SK-N-SH treated with all-trans-retinoic acid at 6 μM for 48 hours (cell line): ENCODE data around the gene UBE2Z.
"Not testable (repeated sequence)": the region's sequence is repeated elsewhere in the genome, so short reads cannot be mapped to it uniquely, and the experiment has no call there.

Source experiments
- RARB ChIP-seq: fragments of 250-450 bp; sonication (Bioruptor Pico); IDR thresholded peaks from 2 replicates; pipeline ENCODE4 v1.8.0; 2021; ENCODE audit warnings: mild to moderate bottlenecking, moderate library complexity
- ZNF565 ChIP-seq: fragments of 450-650 bp; formaldehyde crosslinking; conservative IDR thresholded peaks from 2 replicates; pipeline ENCODE4 v1.5.0; 2020; ENCODE audit warnings: low read depth, mild to moderate bottlenecking, moderate library complexity
- ZNF70 ChIP-seq: fragments of 450-650 bp; formaldehyde crosslinking; IDR thresholded peaks from 2 replicates; pipeline ENCODE4 v1.5.0; 2020; ENCODE audit warnings: mild to moderate bottlenecking, moderate library complexity
- TF ChIP-seq, protein P1 (sequence below): fragments of 250-450 bp; sonication (Bioruptor Pico); IDR thresholded peaks from 2 replicates; pipeline ENCODE4 v1.8.0; 2020; ENCODE audit warnings: mild to moderate bottlenecking, moderate library complexity, borderline replicate concordance

DNA sequence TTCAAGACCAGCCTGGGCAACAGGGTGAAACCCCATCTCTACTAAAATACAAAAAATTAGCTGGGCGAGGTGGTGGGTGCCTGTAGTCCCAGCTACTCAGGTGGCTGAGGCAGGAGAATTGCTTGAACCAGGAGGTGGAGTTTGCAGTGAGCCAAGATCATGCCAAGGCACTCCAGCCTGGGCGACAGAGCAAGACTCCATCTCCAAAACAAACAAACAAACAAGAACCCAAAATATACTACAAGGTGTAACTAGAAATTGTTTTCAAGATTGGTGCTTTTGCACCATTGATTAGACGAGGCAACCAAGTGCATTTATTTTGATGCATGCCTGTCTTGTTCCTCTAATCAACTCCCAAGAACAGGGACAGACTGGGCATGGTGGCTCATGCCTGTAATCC lies 35.8 kb upstream of the UBE2Z start:
- TF ChIP-seq RARB; ZNF565 (CRISPR knock-in tag); ZNF70: not testable (repeated sequence)
- TF ChIP-seq, protein P1, sequence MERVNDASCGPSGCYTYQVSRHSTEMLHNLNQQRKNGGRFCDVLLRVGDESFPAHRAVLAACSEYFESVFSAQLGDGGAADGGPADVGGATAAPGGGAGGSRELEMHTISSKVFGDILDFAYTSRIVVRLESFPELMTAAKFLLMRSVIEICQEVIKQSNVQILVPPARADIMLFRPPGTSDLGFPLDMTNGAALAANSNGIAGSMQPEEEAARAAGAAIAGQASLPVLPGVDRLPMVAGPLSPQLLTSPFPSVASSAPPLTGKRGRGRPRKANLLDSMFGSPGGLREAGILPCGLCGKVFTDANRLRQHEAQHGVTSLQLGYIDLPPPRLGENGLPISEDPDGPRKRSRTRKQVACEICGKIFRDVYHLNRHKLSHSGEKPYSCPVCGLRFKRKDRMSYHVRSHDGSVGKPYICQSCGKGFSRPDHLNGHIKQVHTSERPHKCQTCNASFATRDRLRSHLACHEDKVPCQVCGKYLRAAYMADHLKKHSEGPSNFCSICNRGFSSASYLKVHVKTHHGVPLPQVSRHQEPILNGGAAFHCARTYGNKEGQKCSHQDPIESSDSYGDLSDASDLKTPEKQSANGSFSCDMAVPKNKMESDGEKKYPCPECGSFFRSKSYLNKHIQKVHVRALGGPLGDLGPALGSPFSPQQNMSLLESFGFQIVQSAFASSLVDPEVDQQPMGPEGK = not testable (repeated sequence)
